A549 (cell line): ENCODE data around the gene HDLBP. TPM values are rescaled to one million over a fixed set of nuclear protein-coding genes. Genes with fewer than 3 reads are reported as not detected.
"Not testable (repeated sequence)": the region's sequence is repeated elsewhere in the genome, so short reads cannot be mapped to it uniquely, and the experiment has no call there.

ENCODE experiments used
- ATAC-seq, 2 experiments: fragments of 200-7000 bp in 1 of 2; fragments of >200 bp in 1 of 2; cut with Nextera tagmentation in 1 of 2; cut with Tn5 transposase in 1 of 2; 3 replicates each; pipeline versions ENCODE4 v1.8.0 to v1.9.1; 2018 to 2020; ENCODE audit warnings: mild to moderate bottlenecking in 1 of 2, moderate library complexity in 1 of 2
- CTCF ChIA-PET: fragments of 300-600 bp; sonication (Branson Sonifier 250); formaldehyde crosslinking; extraction: SDS; loops from one replicate; lab custom pipeline; 2021; ENCODE audit warnings: antibody characterized with exemption, inconsistent platforms; lab: Yijun Ruan, JAX
- POLR2A ChIA-PET: fragments of 350-600 bp; formaldehyde crosslinking; extraction: SDS; loops from one replicate; lab custom pipeline; 2021; ENCODE audit warnings: antibody characterized with exemption, inconsistent platforms; lab: Yijun Ruan, JAX
- DNase-seq, 2 experiments: peaks; one replicate each; pipeline versions ENCODE4 v3.0.0 to v3.0.0-alpha.2; 2011 to 2016; ENCODE audit warnings: low read depth in 1 of 2, low spot score in 1 of 2
- FAIRE-seq: peaks from 2 replicates; lab custom pipeline; 2011; peaks lifted over from hg19 to GRCh38; lab: Jason Lieb, UNC
- H3K27ac ChIP-seq, 2 experiments: fragments of >200 bp; sonication (Bioruptor Twin); formaldehyde crosslinking; 3 replicates each; pipeline ENCODE4 v1.5.1; 2016 to 2017
- H3K4me1 ChIP-seq: fragments of >200 bp; sonication (Bioruptor Twin); formaldehyde crosslinking; 3 replicates; pipeline ENCODE4 v1.6.1; 2016
- H3K4me2 ChIP-seq: fragments of >200 bp; sonication (Bioruptor Twin); formaldehyde crosslinking; 3 replicates; pipeline ENCODE4 v1.6.1; 2016
- H3K4me3 ChIP-seq: fragments of >200 bp; sonication (Bioruptor Twin); formaldehyde crosslinking; 3 replicates; pipeline ENCODE4 v1.5.1; 2016
- H3K9me3 ChIP-seq: fragments of >200 bp; sonication (Bioruptor Twin); formaldehyde crosslinking; 3 replicates; pipeline ENCODE4 v1.6.1; 2016
- ATOH8 ChIP-seq: fragments of 250-450 bp; sonication (Bioruptor Pico); IDR thresholded peaks from 2 replicates; pipeline ENCODE4 v1.5.0; 2020; ENCODE audit warnings: low read depth, mild to moderate bottlenecking, moderate library complexity
- BHLHE40 ChIP-seq: IDR thresholded peaks from 2 replicates; pipeline ENCODE4 v1.6.1; 2012; ENCODE audit warnings: low read depth, low read length, inconsistent platforms
- CBX8 ChIP-seq: fragments of 200-600 bp; sonication (generic); IDR thresholded peaks from 2 replicates; pipeline ENCODE4 v1.6.1; 2016
- CEBPB ChIP-seq, 2 experiments: fragments of >200 bp in 1 of 2; sonication (Bioruptor Twin) in 1 of 2; formaldehyde crosslinking in 1 of 2; IDR thresholded peaks; 2 replicates each; pipeline ENCODE4 v1.6.1; 2012 to 2016
- CHD2 ChIP-seq: fragments of 150-350 bp; IDR thresholded peaks from 2 replicates; pipeline ENCODE4 v1.6.1; 2014; ENCODE audit warnings: low read length; ENCODE audit not compliant: partially characterized antibody
- E2F6 ChIP-seq: IDR thresholded peaks from 2 replicates; pipeline ENCODE4 v1.6.1; 2012; ENCODE audit warnings: low read depth, borderline replicate concordance
- GATA3 ChIP-seq: IDR thresholded peaks from 2 replicates; pipeline ENCODE4 v1.6.1; 2012; ENCODE audit warnings: borderline replicate concordance
- HDAC2 ChIP-seq: fragments of 200-600 bp; sonication (generic); IDR thresholded peaks from 2 replicates; pipeline ENCODE4 v1.6.1; 2016
- JUNB ChIP-seq: fragments of >200 bp; sonication (Bioruptor Twin); formaldehyde crosslinking; IDR thresholded peaks from 2 replicates; pipeline ENCODE4 v1.6.1; 2016
- MAFK ChIP-seq: fragments of 450-650 bp; IDR thresholded peaks from 2 replicates; pipeline ENCODE4 v1.6.1; 2014; ENCODE audit not compliant: partially characterized antibody
- NFE2L2 ChIP-seq: fragments of 150-350 bp; conservative IDR thresholded peaks from 2 replicates; pipeline ENCODE4 v1.6.1; 2014; ENCODE audit warnings: low read length
- PHF8 ChIP-seq: fragments of 200-600 bp; sonication (generic); IDR thresholded peaks from 2 replicates; pipeline ENCODE4 v1.6.1; 2016; ENCODE audit warnings: low read depth, mild to moderate bottlenecking, antibody characterized with exemption, moderate library complexity, borderline replicate concordance
- RARB ChIP-seq: fragments of 250-450 bp; sonication (Bioruptor Pico); IDR thresholded peaks from 2 replicates; pipeline ENCODE4 v1.8.0; 2021; ENCODE audit warnings: mild to moderate bottlenecking, moderate library complexity
- RCOR1 ChIP-seq: fragments of 150-350 bp; IDR thresholded peaks from 2 replicates; pipeline ENCODE4 v1.6.1; 2014; ENCODE audit warnings: antibody characterized with exemption, low read length, low read depth
- REST ChIP-seq: fragments of 200-600 bp; sonication (generic); IDR thresholded peaks from 2 replicates; pipeline ENCODE4 v1.6.1; 2016; ENCODE audit warnings: antibody characterized with exemption, mild to moderate bottlenecking, moderate library complexity
- ZFP36 ChIP-seq: fragments of 450-650 bp; IDR thresholded peaks from 2 replicates; pipeline ENCODE4 v1.6.1; 2014; ENCODE audit warnings: borderline replicate concordance; ENCODE audit not compliant: partially characterized antibody
- WGBS: methylation state at CpG from one replicate; pipeline ENCODE4 v1.1.6; 2017; ENCODE audit errors: missing lambda C conversion rate; 5-methylcytosine and 5-hydroxymethylcytosine counted together
- polyA plus RNA-seq, 4 experiments: library from polyadenylated mRNA; depleted of rRNA in 3 of 4; stranded (reverse); fragments of >200 nt; fragmentation: RNase III in 1 of 4; extraction: RNeasy Plus Mini Kit Qiagen cat#74134 plus additional on column Dnase treatment in 1 of 4; gene quantifications; 2 replicates in 3 of 4; 3 replicates in 1 of 4; pipeline ENCODE4 v1.2.3, GENCODE V29; 2011 to 2017

The HDLBP gene
- polyA plus RNA-seq, 2 of the 4 experiments (the other 2 are of a cell fraction), result 248 to 292 TPM

- FAIRE-seq (no peak), DNase-seq (no peak), ATAC-seq (peak in 1 of 2 experiments; percentile 29; a peak in 2 of 6 replicates)
- POLR2A ChIA-PET, result no interaction called here
- 77% methylated on average over 8 of the region's 8 CpGs for WGBS
- CTCF ChIA-PET, result interaction anchor here (0.9 kb wide), 1 partner anchor 15 kb away, joined by 4 read pairs; no protein-coding TSS in a partner anchor
- Histone ChIP-seq H3K4me3 (no peak overlapping the region), H3K4me2 (peak overlapping the region; percentile 39; the same call in 2 of the 3 replicates), H3K9me3 (no peaks in the 10 kb centered on the region), H3K27ac (peak overlapping the region; percentile 42 to 58; a peak in 4 of 6 replicates)
- TF ChIP-seq BHLHE40 (no peak), REST (no peak), CEBPB (IDR thresholded peaks at IDR 0.05) (peak in 1 of 2 experiments; percentile 65; a peak in 3 of 4 replicates), JUNB (no peak), ATOH8 (no peak), PHF8 (no peak)
- TF ChIP-seq, all 56 proteins: peak for 1
- peaks cover 11% of the 10 kb centered on the region; the same call in 2 of the 3 replicates for H3K4me1 ChIP-seq
These were observed 36.1 kb downstream of the HDLBP start for GRCh38 chr2:241279413-241279812.

GRCh38 chr2:241278306-241278705 is 37.2 kb downstream of the HDLBP start:
- H3K4me2 ChIP-seq, H3K27ac ChIP-seq, FAIRE-seq, POLR2A ChIA-PET, ATAC-seq, H3K4me3 ChIP-seq, H3K9me3 ChIP-seq, CTCF ChIA-PET, DNase-seq: not testable (repeated sequence)
- WGBS, result 97% methylated on average over 7 of the region's 7 CpGs
- H3K4me1 ChIP-seq, result peaks cover 13% of the 10 kb centered on the region; the same call in 2 of the 3 replicates

GRCh38 chr2:241275910-241276309 is 39.6 kb downstream of the HDLBP start:
- ATAC-seq, result no peak
- CTCF ChIA-PET, result interaction anchor here (1.4 kb wide), 1 partner anchor 384 kb away, joined by 3 read pairs; no protein-coding TSS in a partner anchor
- Histone ChIP-seq H3K27ac (no peak overlapping the region), H3K4me1 (peaks cover 21% of the 10 kb centered on the region; the same call in 2 of the 3 replicates), H3K4me2 (no peak overlapping the region), H3K9me3 (no peaks in the 10 kb centered on the region), H3K4me3 (no peak overlapping the region)
- POLR2A ChIA-PET, result no interaction called here
- DNase-seq, result no peak
- WGBS, result 77% methylated on average over 1 of the region's 1 CpG
- no peak for FAIRE-seq
- TF ChIP-seq MAFK, result peak; percentile 77
- no peak for TF ChIP-seq ZFP36

- ATAC-seq, result no peak
- Histone ChIP-seq H3K4me2 (no peak overlapping the region), H3K4me3 (no peak overlapping the region), H3K9me3 (no peaks in the 10 kb centered on the region), H3K4me1 (peaks cover 25% of the 10 kb centered on the region; the same call in 2 of the 3 replicates), H3K27ac (no peak overlapping the region)
- TF ChIP-seq CBX8 (no peak), E2F6 (no peak), HDAC2 (no peak), CHD2 (no peak), GATA3 (no peak), NFE2L2 (no peak), RARB (CRISPR knock-in tag) (no peak), RCOR1 (no peak)
- WGBS, result 96% methylated on average over 1 of the region's 1 CpG
- no peak for FAIRE-seq
- ChIA-PET CTCF (no interaction called here), POLR2A (no interaction called here)
- DNase-seq, result no peak
These were observed 40.0 kb downstream of the HDLBP start for GRCh38 chr2:241275504-241275903.
